ENCODE results near the gene MYRFL.

GRCh38 chr12:69916544-69917235 lies 91.7 kb downstream of the MYRFL start:
- TF ChIP-seq CTCF (IDR thresholded peaks at IDR 0.05; ENCODE audit: low read depth, low read length, poor library complexity, severe bottlenecking) (no peak), EZH2phosphoT487 (IDR thresholded peaks at IDR 0.05; ENCODE audit: borderline replicate concordance, low read length) (no peak)

Data from DOHH2 (cell line).